Bone marrow (tissue), 2 donors: Measurements from ENCODE around the gene RICTOR.

Experiments used
- DNase-seq, 2 donors: peaks; one replicate each; lab custom pipeline; 2025; lab: John Stamatoyannopoulos, UW

Gene RICTOR

GRCh38 chr5:38888041-38888440 lies 186.2 kb downstream of the RICTOR start:
- no peak for DNase-seq
